Stimulated activated CD4-positive, alpha-beta T cell treated with anti-CD3 and anti-CD28 coated beads, Interleukin-1b, Interleukin-23, amount 100 ng/mL, for 24 hours (primary cell): Measurements from ENCODE around the gene TULP1.

Experiments used
- DNase-seq, 4 experiments: peaks; one replicate each; pipeline ENCODE4 v3.0.0-alpha.2; 2020; ENCODE audit warnings: low read depth in 4 of 4, low spot score in 1 of 4

Gene TULP1

GRCh38 chr6:35468181-35468979, 44.3 kb downstream of the TULP1 start, which contains the start of gene RPL10A:
Gene RPL10A, plus strand, starts transcription at chr6:35468401. Its CDS starts 34 bp downstream, at chr6:35468435.
- DNase-seq, result peak; percentile 92 to 94 (median 93)

DNA sequence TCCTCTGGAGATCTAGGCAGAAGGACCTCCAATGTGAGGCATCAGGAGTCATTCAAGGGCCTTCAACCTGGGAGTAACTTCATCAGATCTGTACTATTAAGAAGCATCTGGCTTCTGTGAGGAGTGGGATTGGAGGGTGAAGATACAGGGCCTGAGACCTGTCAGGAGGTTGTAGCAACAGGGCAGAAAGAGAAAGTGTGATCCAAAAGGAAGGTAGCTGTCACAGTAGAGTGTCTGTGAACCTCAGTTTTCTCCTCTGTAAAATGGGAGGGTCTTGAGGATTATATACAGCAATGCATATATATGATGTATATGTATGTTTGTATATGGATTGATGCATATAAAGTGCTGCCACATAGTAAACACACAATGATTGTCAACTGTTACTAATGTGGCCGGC, 47.0 kb downstream of the TULP1 start:
- DNase-seq, result no peak

- DNase-seq, result no peak
Measured at GRCh38 chr6:35463292-35463691, 49.4 kb downstream of the TULP1 start.

DNA sequence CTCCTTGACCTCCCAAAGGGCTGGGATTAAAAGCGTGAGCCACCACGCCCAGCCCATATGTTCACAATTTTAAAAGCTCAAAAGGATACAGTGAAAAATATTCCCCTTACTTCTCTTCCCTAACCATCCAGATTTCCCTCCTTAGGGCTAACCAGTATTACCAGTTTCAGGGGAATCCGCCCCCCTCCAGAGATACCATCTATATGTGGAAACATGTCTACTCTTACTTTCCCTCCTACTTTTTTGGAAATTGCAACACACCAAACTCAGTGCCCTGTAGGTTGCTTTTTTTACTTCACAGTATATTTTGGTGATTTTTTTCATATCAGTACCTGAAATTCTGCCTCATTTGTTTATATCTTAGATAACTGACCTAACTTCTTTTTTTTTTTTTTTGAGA, 51.4 kb downstream of the TULP1 start:
- no peak for DNase-seq

DNA sequence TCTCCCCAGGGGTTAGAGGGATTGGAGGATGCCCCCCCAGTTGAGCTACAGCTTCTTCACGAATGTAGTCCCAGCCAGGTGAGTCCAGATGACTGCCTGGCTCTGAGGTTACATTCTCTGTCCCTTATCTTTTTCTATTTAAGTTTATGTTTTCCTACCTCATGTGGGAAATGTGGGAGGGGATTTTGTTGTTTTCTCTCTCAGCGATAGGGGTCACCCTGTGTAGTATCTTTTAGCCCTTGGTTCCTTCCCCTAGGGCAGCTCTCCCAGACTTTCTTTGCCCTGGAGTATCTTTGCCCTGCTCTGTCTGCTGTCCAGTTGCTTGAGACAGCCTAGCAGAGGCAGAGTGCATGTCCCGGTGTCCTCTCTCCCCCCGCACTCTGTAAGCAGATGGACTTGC, 54.8 kb downstream of the TULP1 start:
- DNase-seq, result no peak

DNA sequence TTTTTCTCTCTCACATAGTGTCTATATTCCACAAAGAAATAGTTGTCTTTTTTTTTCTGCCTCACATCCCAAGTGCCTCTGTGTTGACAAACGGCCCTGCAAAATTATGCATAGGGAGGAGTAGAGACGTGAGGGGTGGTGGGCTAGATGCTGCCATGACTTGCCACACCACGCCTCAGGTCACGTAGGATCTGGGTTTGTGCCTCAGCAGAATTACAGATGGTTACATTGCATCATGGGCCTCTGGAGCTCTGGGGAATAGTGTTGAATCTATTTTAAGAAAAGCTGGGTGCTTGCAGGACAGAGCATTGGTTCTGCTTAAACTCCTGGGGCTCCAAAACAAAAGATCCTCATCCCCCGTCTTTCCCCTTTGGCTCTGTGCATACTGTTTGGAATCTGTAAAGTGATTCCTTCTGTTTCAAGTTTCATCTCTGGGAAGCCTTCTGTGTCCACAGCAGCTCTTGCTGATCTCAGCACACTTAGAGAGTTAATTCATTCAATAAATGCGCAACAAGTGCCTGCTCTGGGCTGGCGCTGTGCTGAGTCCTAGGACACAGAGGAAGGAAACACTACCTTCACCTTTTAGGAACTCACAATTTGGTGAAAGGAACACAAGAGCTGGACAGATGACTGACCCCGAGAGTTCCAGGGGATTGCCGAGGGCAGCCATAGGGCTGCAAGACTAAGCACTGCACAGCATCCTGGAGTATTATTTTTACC, 58.1 kb downstream of the TULP1 start:
- DNase-seq, result no peak

DNA sequence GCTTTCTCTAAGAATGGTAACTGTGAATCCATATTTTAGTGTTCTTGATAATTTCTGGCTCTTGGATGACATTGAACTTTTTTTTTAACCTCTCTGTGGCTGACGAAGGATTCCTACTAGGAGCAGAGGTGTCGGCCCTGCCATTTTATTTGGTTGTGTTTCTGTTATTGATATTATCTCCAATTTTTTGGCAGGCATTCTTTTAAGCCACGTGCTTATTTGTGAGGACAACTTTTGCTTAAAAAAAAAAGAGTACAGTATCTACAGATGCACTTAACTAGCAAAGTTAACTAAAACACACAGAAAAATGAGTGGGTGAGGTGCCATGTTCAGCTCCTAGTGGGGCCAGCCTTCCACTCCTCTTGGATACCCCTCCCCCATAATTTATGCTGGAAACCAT, 59.5 kb downstream of the TULP1 start:
- no peak for DNase-seq

GRCh38 chr6:35452183-35453090, 60.3 kb downstream of the TULP1 start, which contains the start of gene FANCE:
Gene FANCE, plus strand, starts transcription at chr6:35452338. Its CDS starts 208 bp downstream, at chr6:35452546.
- DNase-seq, result peak; percentile 72 to 97 (median 88)

DNA sequence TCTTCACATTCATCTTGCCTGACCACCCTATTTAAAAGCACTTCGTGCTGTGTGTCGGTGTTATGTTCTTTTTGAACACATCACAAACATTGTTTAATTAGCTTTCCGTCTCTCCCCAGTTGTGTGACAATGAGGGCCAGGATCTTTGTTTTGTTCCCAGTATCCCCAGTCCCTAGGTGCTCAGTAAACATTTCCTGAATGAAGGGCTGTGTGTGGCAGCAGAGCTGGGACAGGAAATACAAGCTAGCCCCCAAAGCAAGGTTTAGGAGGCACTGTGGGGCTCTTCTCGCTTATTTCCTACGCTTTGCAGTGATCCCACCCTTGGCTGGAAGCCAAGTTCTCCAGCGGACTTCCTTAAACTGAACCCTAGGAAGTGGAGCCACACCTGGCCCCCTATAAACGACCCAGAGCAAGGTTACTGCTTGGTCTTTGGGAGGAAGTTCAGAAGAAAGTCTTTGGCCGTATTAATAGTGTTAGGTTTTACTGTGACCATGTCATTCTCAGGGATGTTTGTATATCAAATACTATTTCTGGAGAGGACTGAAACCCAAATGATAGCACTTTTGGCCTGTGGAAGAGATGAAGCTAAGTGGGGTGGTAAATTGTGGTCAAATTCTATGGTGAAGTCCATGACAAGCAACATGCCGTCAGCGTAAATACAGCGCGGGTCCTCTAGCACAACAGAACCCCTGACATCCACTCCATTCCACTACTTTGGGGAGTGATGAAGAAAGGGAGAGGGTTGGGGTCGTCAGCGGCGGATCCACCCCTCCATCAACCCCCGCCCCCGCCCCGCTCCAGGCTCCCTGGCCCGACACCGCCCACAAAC, 61.1 kb downstream of the TULP1 start:
- no peak for DNase-seq

DNA sequence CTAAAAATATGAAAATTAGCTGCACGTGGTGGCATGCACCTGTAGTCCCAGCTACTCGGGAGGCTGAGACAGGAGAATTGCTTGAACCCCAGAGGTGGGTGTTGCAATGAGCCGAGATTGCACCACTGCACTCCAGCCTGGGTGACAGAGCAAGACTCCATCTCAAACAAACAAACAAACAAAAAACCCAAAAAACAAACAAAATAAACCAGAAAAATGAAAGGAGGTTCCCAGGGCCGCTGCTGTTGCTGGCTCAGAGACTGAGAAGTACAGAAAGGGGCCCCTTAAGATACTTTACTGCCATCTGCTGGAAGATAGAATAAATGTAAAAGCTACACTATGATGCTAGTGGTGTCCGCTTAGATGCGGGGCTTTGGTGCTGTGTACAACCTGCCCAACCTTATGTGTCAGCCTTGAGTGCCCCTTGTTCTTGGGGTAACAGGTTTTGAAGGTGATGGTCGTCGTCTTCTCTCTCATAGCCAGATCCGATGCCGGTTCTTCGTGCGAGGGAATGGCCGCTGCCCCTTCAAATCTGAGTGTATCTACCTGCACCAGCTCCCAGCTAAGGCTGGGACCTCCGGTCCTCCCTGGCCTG, 63.3 kb downstream of the TULP1 start:
- DNase-seq, result peak in 1 of 4 experiments; percentile 10

DNA sequence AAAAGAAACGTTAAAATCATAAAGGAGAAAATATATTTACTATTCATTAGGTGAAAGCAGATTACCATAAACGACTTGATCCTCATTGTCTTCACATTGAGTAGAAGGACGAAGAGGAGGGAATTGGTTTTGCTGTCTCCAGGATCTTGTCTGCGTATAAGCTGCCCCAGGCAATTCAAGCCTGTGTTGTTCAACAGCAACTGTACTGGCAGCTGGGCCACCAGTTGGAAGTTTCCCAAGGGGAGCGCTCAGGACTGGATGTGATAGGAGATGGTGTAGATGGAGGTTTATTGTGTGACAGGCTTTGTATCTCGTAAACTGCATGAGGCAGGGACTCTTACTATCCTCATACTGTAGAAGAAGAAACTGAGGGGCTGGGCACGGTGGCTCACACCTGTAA, 64.5 kb downstream of the TULP1 start:
- no peak for DNase-seq
